Tibial nerve (tissue), 4 donors: ENCODE results near the gene ITGA3. TPM values are rescaled to one million over a fixed set of nuclear protein-coding genes. Genes with fewer than 3 reads are reported as not detected.

Experiments
- DNase-seq, 2 donors: peaks; one replicate each; pipeline ENCODE4 v3.0.0-alpha.2; 2019; ENCODE audit warnings: low spot score in 2 of 2
- H3K27ac ChIP-seq, 4 donors: fragments of 200-600 bp; sonication (generic) in 3 of 4; one replicate each; pipeline ENCODE4 v1.5.1; 2017 to 2019; ENCODE audit warnings: mild to moderate bottlenecking in 1 of 4
- H3K27me3 ChIP-seq, 2 donors: fragments of 200-600 bp; sonication (generic) in 1 of 2; one replicate each; pipeline versions ENCODE4 v1.5.1 to v1.6.0; 2017 to 2019
- H3K36me3 ChIP-seq, 3 donors: fragments of 200-600 bp; sonication (generic); one replicate each; pipeline ENCODE4 v1.5.1; 2018 to 2019
- H3K4me1 ChIP-seq, 4 donors: fragments of 200-600 bp; sonication (generic) in 3 of 4; one replicate each; pipeline ENCODE4 v1.5.1; 2017 to 2019
- H3K4me3 ChIP-seq, 4 donors: fragments of 200-600 bp; sonication (generic) in 3 of 4; one replicate each; pipeline ENCODE4 v1.5.1; 2017 to 2019; ENCODE audit warnings: mild to moderate bottlenecking in 1 of 4, moderate library complexity in 1 of 4
- H3K9me3 ChIP-seq, 4 donors: fragments of 200-600 bp; sonication (generic) in 3 of 4; one replicate each; pipeline ENCODE4 v1.5.1; 2017 to 2019
- EP300 ChIP-seq, 2 donors: sonication (generic); formaldehyde crosslinking; IDR thresholded peaks; one replicate each; pipeline ENCODE4 v1.6.1; 2017; ENCODE audit warnings: antibody characterized with exemption in 2 of 2, mild to moderate bottlenecking in 1 of 2
- POLR2A ChIP-seq, 2 donors: fragments of 450-650 bp; IDR thresholded peaks; one replicate each; pipeline ENCODE4 v1.6.1; 2017; ENCODE audit warnings: antibody characterized with exemption in 2 of 2, mild to moderate bottlenecking in 2 of 2, moderate library complexity in 2 of 2
- WGBS, 2 donors: methylation state at CpG; one replicate each; pipeline ENCODE4 v1.1.5; 2018; 5-methylcytosine and 5-hydroxymethylcytosine counted together
- total RNA-seq, 4 donors: library from RNA; depleted of rRNA; stranded (reverse); fragments of >200 nt; gene quantifications; one replicate each; pipeline ENCODE4 v1.1.0, GENCODE V29; 2016
- TF ChIP-seq, protein P1 (sequence below), 5 experiments: fragments of 200-600 bp in 3 of 5; fragments of 450-650 bp in 2 of 5; sonication (generic) in 3 of 5; IDR thresholded peaks; one replicate each; pipeline ENCODE4 v1.5.1; 2016 to 2019; ENCODE audit warnings: antibody characterized with exemption in 5 of 5, mild to moderate bottlenecking in 3 of 5, moderate library complexity in 2 of 5

ITGA3 gene
- total RNA-seq, 4 donors from 2014 or later, result 59.2 to 85.7 (median 69.1) TPM

DNA sequence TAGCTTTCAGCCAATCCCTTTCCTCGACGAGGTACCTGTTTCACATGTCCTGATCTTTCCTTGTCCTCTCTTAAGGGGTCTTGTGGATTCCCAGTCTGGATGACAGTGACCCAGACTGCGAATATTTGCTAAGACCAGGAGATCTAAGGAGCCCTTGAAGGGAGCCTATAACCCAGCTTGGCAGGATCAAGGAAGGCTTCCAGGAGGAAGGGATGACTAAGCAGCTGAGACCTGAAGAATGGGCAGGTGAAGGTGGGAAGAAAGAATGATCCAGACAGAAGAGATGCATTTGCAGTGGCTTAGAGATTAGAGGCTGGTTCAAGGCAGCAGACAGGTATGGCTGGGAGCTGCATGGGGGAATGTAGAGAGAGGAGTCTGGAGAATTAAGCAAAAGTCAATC lies 37.3 kb downstream of the ITGA3 start:
- DNase-seq, result no peak
- 92 to 97% methylated on average over 3 of the region's 3 CpGs for WGBS, 2 donors
- H3K9me3 ChIP-seq, result no peaks in the 10 kb centered on the region
- peak overlapping the region in 2 of 4 donors; percentile 95 to 96 for H3K27ac ChIP-seq
- H3K36me3 ChIP-seq, result peaks cover 0 to 32% (median 0%) of the 10 kb centered on the region in 3 donors
- peaks cover 0 to 29% (median 26%) of the 10 kb centered on the region in 4 donors for H3K4me1 ChIP-seq
- no peaks in the 10 kb centered on the region for H3K27me3 ChIP-seq
- H3K4me3 ChIP-seq, result no peak overlapping the region
- TF ChIP-seq EP300 (IDR thresholded peaks at IDR 0.05), result no peak
- TF ChIP-seq, protein P1, sequence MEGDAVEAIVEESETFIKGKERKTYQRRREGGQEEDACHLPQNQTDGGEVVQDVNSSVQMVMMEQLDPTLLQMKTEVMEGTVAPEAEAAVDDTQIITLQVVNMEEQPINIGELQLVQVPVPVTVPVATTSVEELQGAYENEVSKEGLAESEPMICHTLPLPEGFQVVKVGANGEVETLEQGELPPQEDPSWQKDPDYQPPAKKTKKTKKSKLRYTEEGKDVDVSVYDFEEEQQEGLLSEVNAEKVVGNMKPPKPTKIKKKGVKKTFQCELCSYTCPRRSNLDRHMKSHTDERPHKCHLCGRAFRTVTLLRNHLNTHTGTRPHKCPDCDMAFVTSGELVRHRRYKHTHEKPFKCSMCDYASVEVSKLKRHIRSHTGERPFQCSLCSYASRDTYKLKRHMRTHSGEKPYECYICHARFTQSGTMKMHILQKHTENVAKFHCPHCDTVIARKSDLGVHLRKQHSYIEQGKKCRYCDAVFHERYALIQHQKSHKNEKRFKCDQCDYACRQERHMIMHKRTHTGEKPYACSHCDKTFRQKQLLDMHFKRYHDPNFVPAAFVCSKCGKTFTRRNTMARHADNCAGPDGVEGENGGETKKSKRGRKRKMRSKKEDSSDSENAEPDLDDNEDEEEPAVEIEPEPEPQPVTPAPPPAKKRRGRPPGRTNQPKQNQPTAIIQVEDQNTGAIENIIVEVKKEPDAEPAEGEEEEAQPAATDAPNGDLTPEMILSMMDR (IDR thresholded peaks at IDR 0.05), result no peak
- no peak for TF ChIP-seq POLR2A (IDR thresholded peaks at IDR 0.05)

- no peak for DNase-seq
- WGBS, 2 donors, result 33 to 36% methylated on average over 3 of the region's 3 CpGs
- H3K27ac ChIP-seq, result peak overlapping the region; percentile 3 to 96 (median 92)
Measured at GRCh38 chr17:50093807-50094206, 37.9 kb downstream of the ITGA3 start.

GRCh38 chr17:50094243-50094752 lies 38.4 kb downstream of the ITGA3 start:
- Histone ChIP-seq H3K36me3 (peaks cover 0 to 34% (median 0%) of the 10 kb centered on the region in 3 donors), H3K9me3 (no peaks in the 10 kb centered on the region), H3K27me3 (no peaks in the 10 kb centered on the region), H3K27ac (peak overlapping the region; percentile 85 to 96 (median 92)), H3K4me3 (peak overlapping the region; percentile 86 to 100 (median 98)), H3K4me1 (peaks cover 0 to 39% (median 32%) of the 10 kb centered on the region in 4 donors)
- TF ChIP-seq POLR2A (IDR thresholded peaks at IDR 0.05), result peak in 1 of 2 donors; percentile 27
- TF ChIP-seq, protein P1 (IDR thresholded peaks at IDR 0.05), result peak; percentile 88 to 94 (median 92)
- peak in 1 of 2 donors; percentile 47 for TF ChIP-seq EP300 (IDR thresholded peaks at IDR 0.05)
- WGBS, 2 donors, result 0 to 1% methylated on average over 17 to 21 of the region's 21 CpGs
- peak; percentile 91 to 95 for DNase-seq

More at GRCh38 chr17:50093807-50094206, 37.9 kb downstream of the ITGA3 start:
- Histone ChIP-seq H3K27me3 (no peaks in the 10 kb centered on the region), H3K9me3 (no peaks in the 10 kb centered on the region), H3K4me1 (peaks cover 0 to 34% (median 29%) of the 10 kb centered on the region in 4 donors), H3K4me3 (no peak overlapping the region), H3K36me3 (peaks cover 0 to 34% (median 0%) of the 10 kb centered on the region in 3 donors)
- TF ChIP-seq POLR2A (IDR thresholded peaks at IDR 0.05), result no peak
- no peak for TF ChIP-seq EP300 (IDR thresholded peaks at IDR 0.05)
- TF ChIP-seq, protein P1 (IDR thresholded peaks at IDR 0.05), result no peak

DNA sequence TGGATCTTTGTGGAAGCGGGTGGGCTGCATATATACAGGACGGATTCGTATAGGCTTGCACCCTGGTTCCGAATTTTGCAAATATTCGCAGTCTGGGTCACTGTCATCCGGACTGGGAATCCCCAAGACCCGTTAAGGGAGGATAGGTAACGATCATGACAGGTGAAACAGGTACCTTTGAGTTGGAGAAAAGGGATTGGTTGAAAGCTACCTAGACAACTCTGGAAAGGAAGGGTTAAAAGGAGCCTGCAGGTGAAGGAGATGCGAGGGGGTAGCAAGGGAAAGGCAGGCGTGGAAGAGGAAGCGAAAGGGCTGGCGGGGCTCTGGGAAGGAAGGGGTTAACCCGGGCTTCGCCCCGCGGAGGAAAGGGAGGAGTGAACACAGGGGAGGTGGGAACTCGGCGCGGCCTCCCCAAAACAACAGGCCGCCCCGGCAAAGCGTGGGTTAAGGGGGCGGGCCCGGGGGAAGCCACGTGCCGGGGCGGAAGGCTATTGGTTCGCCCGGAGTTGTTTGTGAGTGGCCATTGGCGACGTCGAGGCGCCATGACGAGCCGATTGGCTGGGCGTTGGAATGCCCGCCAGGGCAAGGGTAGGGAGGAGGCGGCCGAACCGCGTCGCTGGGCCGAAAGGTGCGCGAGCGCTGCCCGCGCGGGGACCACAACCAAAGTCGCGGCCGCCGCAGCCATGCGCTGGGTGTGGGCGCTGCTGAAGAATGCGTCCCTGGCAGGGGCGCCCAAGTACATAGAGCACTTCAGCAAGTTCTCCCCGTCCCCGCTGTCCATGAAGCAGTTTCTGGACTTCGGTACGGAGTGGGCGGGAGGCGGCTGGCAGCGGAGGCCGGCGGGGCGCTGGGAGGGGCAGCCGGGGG lies 39.1 kb downstream of the ITGA3 start, which contains the start of gene PDK2:
TSS of gene PDK2 (plus strand) at position 599 of the 867 bp plus-strand sequence. CDS start at position 684, 85 bp downstream.
- WGBS, 2 donors, result 1% methylated on average over 40 to 66 of the region's 68 CpGs
- peak; percentile 93 to 95 for DNase-seq
- H3K4me1 ChIP-seq, result peaks cover 0 to 44% (median 35%) of the 10 kb centered on the region in 4 donors
- H3K27me3 ChIP-seq, result no peaks in the 10 kb centered on the region
- peaks cover 0 to 34% (median 0%) of the 10 kb centered on the region in 3 donors for H3K36me3 ChIP-seq
- no peaks in the 10 kb centered on the region for H3K9me3 ChIP-seq
- H3K27ac ChIP-seq, result peak within 1 kb of the TSS; percentile 85 to 96 (median 92)
- TF ChIP-seq EP300 (IDR thresholded peaks at IDR 0.05) (peak; percentile 74 to 90), POLR2A (IDR thresholded peaks at IDR 0.05) (peak; percentile 71 to 74)
- TF ChIP-seq, protein P1 (IDR thresholded peaks at IDR 0.05), result peak in 1 of 5 experiments; percentile 77
- peak within 1 kb of the TSS; percentile 86 to 100 (median 98) for H3K4me3 ChIP-seq
